ENCODE results near the gene MXRA8. TPM values are rescaled to one million over a fixed set of nuclear protein-coding genes. Genes with fewer than 3 reads are reported as not detected.

The MXRA8 gene
- total RNA-seq, 3 donors from 2014 or later (not counting 1 experiment from before 2014, with no cell fraction given), result 0.26 TPM; not detected in 2

GRCh38 chr1:1373051-1373814 is 14.9 kb upstream of the MXRA8 start:
- peak overlapping the region; percentile 38 to 60 for H3K27ac Mint-ChIP-seq
- no peaks in the 10 kb centered on the region for H3K36me3 Mint-ChIP-seq
- 92% methylated on average over 26 of the region's 26 CpGs for WGBS (ENCODE audit: insufficient coverage)

GRCh38 chr1:1371746-1372711 is 13.7 kb upstream of the MXRA8 start:
- H3K27ac ChIP-seq (ENCODE audit: low read length), result peak overlapping the region; percentile 65
- TF ChIP-seq, protein P1, sequence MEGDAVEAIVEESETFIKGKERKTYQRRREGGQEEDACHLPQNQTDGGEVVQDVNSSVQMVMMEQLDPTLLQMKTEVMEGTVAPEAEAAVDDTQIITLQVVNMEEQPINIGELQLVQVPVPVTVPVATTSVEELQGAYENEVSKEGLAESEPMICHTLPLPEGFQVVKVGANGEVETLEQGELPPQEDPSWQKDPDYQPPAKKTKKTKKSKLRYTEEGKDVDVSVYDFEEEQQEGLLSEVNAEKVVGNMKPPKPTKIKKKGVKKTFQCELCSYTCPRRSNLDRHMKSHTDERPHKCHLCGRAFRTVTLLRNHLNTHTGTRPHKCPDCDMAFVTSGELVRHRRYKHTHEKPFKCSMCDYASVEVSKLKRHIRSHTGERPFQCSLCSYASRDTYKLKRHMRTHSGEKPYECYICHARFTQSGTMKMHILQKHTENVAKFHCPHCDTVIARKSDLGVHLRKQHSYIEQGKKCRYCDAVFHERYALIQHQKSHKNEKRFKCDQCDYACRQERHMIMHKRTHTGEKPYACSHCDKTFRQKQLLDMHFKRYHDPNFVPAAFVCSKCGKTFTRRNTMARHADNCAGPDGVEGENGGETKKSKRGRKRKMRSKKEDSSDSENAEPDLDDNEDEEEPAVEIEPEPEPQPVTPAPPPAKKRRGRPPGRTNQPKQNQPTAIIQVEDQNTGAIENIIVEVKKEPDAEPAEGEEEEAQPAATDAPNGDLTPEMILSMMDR (IDR thresholded peaks at IDR 0.05), result peak; percentile 83
- intact Hi-C loops (cut with micrococcal nuclease), result no loop called here
- Mint-ChIP-seq H3K4me1 (peaks cover 10 to 27% of the 10 kb centered on the region in 2 donors), H3K36me3 (no peaks in the 10 kb centered on the region), H3K27ac (peak overlapping the region; percentile 38 to 79), H3K4me3 (peak overlapping the region; percentile 67), H3K9me3 (no peaks in the 10 kb centered on the region), H3K27me3 (ENCODE audit: low read depth in 2 of 2) (no peaks in the 10 kb centered on the region)
- DNase-seq (peak; percentile 76 to 84), ATAC-seq (peak; percentile 34 to 62 (median 40))
- no peaks in the 10 kb centered on the region for H3K9me3 ChIP-seq (ENCODE audit: control insufficient read depth, insufficient read depth, low read length)
- peaks cover 9% of the 10 kb centered on the region for H3K36me3 ChIP-seq (ENCODE audit: control insufficient read depth, insufficient read depth, low read length)
- peaks cover 49% of the 10 kb centered on the region for H3K4me1 ChIP-seq (ENCODE audit: control insufficient read depth, insufficient read depth, low read length)
- H3K4me3 ChIP-seq (ENCODE audit: low read length), result no peak overlapping the region
- no peaks in the 10 kb centered on the region for H3K27me3 ChIP-seq (ENCODE audit: control insufficient read depth, insufficient read depth, low read length)
- WGBS (ENCODE audit: insufficient coverage), result 30% methylated on average over 26 of the region's 26 CpGs

More at GRCh38 chr1:1373051-1373814, 14.9 kb upstream of the MXRA8 start:
- Mint-ChIP-seq H3K27me3 (ENCODE audit: low read depth in 2 of 2) (no peaks in the 10 kb centered on the region), H3K4me3 (peak overlapping the region; percentile 57), H3K4me1 (peaks cover 10 to 27% of the 10 kb centered on the region in 2 donors), H3K9me3 (no peaks in the 10 kb centered on the region)
- H3K4me1 ChIP-seq (ENCODE audit: control insufficient read depth, insufficient read depth, low read length), result peaks cover 49% of the 10 kb centered on the region
- intact Hi-C loops (cut with micrococcal nuclease), result no loop called here
- ATAC-seq, result no peak
- TF ChIP-seq, protein P1 (IDR thresholded peaks at IDR 0.05), result no peak
- H3K27me3 ChIP-seq (ENCODE audit: control insufficient read depth, insufficient read depth, low read length), result no peaks in the 10 kb centered on the region
- H3K36me3 ChIP-seq (ENCODE audit: control insufficient read depth, insufficient read depth, low read length), result peaks cover 9% of the 10 kb centered on the region
- no peaks in the 10 kb centered on the region for H3K9me3 ChIP-seq (ENCODE audit: control insufficient read depth, insufficient read depth, low read length)
- no peak overlapping the region for H3K27ac ChIP-seq (ENCODE audit: low read length)
- no peak overlapping the region for H3K4me3 ChIP-seq (ENCODE audit: low read length)
- no peak for DNase-seq

DNA sequence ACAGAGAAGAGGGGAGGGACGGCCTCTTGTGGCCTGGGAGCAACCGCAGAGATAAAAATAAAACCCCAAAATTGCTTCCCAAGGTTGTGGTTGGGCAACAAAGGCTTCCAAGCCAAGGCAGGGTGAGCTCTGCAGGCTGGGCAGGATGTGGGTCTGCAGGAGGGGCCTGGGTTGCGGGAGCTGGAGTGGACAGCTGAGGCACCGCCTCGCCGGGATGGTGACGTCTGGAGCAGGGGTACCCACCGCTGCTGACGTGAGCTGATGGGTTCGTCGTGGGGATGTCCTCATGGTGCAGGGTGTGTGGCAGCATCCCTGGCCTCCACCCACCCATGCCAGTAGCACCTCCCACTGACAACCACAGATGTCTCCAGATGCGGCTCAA is 13.0 kb upstream of the MXRA8 start:
- peak overlapping the region in 1 of 2 donors; percentile 79 for H3K27ac Mint-ChIP-seq
- TF ChIP-seq, protein P1 (IDR thresholded peaks at IDR 0.05), result no peak
- peaks cover 9% of the 10 kb centered on the region for H3K36me3 ChIP-seq (ENCODE audit: control insufficient read depth, insufficient read depth, low read length)
- peak overlapping the region; percentile 32 for H3K4me3 Mint-ChIP-seq
- intact Hi-C loops (cut with micrococcal nuclease), result no loop called here
- WGBS (ENCODE audit: insufficient coverage), result 7% methylated on average over 12 of the region's 12 CpGs
- H3K27ac ChIP-seq (ENCODE audit: low read length), result peak overlapping the region; percentile 65
- no peaks in the 10 kb centered on the region for H3K9me3 ChIP-seq (ENCODE audit: control insufficient read depth, insufficient read depth, low read length)
- H3K4me1 ChIP-seq (ENCODE audit: control insufficient read depth, insufficient read depth, low read length), result peaks cover 49% of the 10 kb centered on the region
- ATAC-seq (peak; percentile 54 to 72 (median 59)), DNase-seq (peak; percentile 64 to 93)
- no peak overlapping the region for H3K4me3 ChIP-seq (ENCODE audit: low read length)
- H3K27me3 Mint-ChIP-seq (ENCODE audit: low read depth in 2 of 2), result no peaks in the 10 kb centered on the region
- peaks cover 10 to 27% of the 10 kb centered on the region in 2 donors for H3K4me1 Mint-ChIP-seq
- H3K9me3 Mint-ChIP-seq, result no peaks in the 10 kb centered on the region
- no peaks in the 10 kb centered on the region for H3K27me3 ChIP-seq (ENCODE audit: control insufficient read depth, insufficient read depth, low read length)
- H3K36me3 Mint-ChIP-seq, result no peaks in the 10 kb centered on the region

Measured in natural killer cell (primary cell).